IMR-90 (cell line): ENCODE measurements around the gene FLT4. TPM values are rescaled to one million over a fixed set of nuclear protein-coding genes. Genes with fewer than 3 reads are reported as not detected.

ENCODE experiments used
- ATAC-seq: fragments of 200-7000 bp; cut with Tn5 transposase; 2 replicates; pipeline ENCODE4 v1.9.1; 2020; ENCODE audit warnings: low read depth, mild to moderate bottlenecking, moderate library complexity
- BruUV-seq: library from RNA; stranded (reverse); fragments of 400-500 nt; replicated peaks from 2 replicates; lab custom pipeline; 2021; lab: Mats Ljungman, UMichigan
- CTCF ChIA-PET: fragments of 300-600 bp; formaldehyde crosslinking; extraction: SDS; loops from one replicate; lab custom pipeline; 2021; ENCODE audit warnings: antibody characterized with exemption; lab: Yijun Ruan, JAX
- POLR2A ChIA-PET: fragments of 300-600 bp; sonication (Branson Sonifier 250); formaldehyde crosslinking; loops from one replicate; lab custom pipeline; 2022; ENCODE audit warnings: antibody characterized with exemption; ENCODE audit not compliant: unreplicated experiment; lab: Charles Lee
- DNase-seq: peaks from one replicate; pipeline ENCODE4 v3.0.0; 2013
- H2AFZ ChIP-seq: replicated peaks from 2 replicates; pipeline ENCODE3; 2013; ENCODE audit warnings: low read length, mild to moderate bottlenecking; ENCODE audit not compliant: poor library complexity
- H2AK5ac ChIP-seq: 2 replicates; pipeline ENCODE4 v1.6.1; 2013; ENCODE audit warnings: low read depth, low read length, inconsistent platforms
- H2AK9ac ChIP-seq: replicated peaks from 2 replicates; pipeline ENCODE3; 2013; ENCODE audit warnings: mild to moderate bottlenecking, low read depth, low read length, moderate library complexity; ENCODE audit not compliant: poor library complexity
- H2BK120ac ChIP-seq: 2 replicates; pipeline ENCODE4 v1.6.1; 2013; ENCODE audit warnings: low read depth, low read length, inconsistent platforms
- H2BK15ac ChIP-seq: 3 replicates; pipeline ENCODE4 v1.6.1; 2013; ENCODE audit warnings: low read depth, low read length, inconsistent platforms
- H2BK20ac ChIP-seq: 2 replicates; pipeline ENCODE4 v1.6.1; 2013; ENCODE audit warnings: low read depth, mild to moderate bottlenecking, inconsistent platforms, low read length, moderate library complexity
- H2BK5ac ChIP-seq: 2 replicates; pipeline ENCODE4 v1.6.1; 2013; ENCODE audit warnings: mild to moderate bottlenecking, low read depth, low read length, inconsistent platforms; ENCODE audit not compliant: poor library complexity, severe bottlenecking
- H3K14ac ChIP-seq: replicated peaks from 2 replicates; pipeline ENCODE4 v1.6.1; 2013; ENCODE audit warnings: low read depth, low read length, inconsistent platforms
- H3K18ac ChIP-seq: 2 replicates; pipeline ENCODE4 v1.6.1; 2013; ENCODE audit warnings: low read depth, low read length, control low read depth
- H3K23ac ChIP-seq: 2 replicates; pipeline ENCODE4 v1.6.1; 2013; ENCODE audit warnings: low read depth, low read length, inconsistent platforms
- H3K27ac ChIP-seq: 2 replicates; pipeline ENCODE4 v1.5.1; 2013; ENCODE audit warnings: mild to moderate bottlenecking, control low read depth, low read length; ENCODE audit not compliant: insufficient read depth
- H3K27me3 ChIP-seq: 2 replicates; pipeline ENCODE4 v1.6.1; 2013; ENCODE audit warnings: low read length; ENCODE audit not compliant: control insufficient read depth, insufficient read depth
- H3K36me3 ChIP-seq: 2 replicates; pipeline ENCODE4 v1.6.1; 2013; ENCODE audit warnings: low read length, mixed read lengths; ENCODE audit not compliant: control insufficient read depth, insufficient read depth
- H3K4ac ChIP-seq: 2 replicates; pipeline ENCODE4 v1.6.1; 2013; ENCODE audit warnings: low read depth, low read length, inconsistent platforms
- H3K4me1 ChIP-seq: 2 replicates; pipeline ENCODE4 v1.6.1; 2013; ENCODE audit warnings: low read length, mixed read lengths; ENCODE audit not compliant: control insufficient read depth, insufficient read depth
- H3K4me2 ChIP-seq: 2 replicates; pipeline ENCODE4 v1.6.1; 2013; ENCODE audit warnings: low read depth, mild to moderate bottlenecking, control low read depth, low read length, moderate library complexity
- H3K4me3 ChIP-seq: 2 replicates; pipeline ENCODE4 v1.5.1; 2013; ENCODE audit warnings: low read depth, mild to moderate bottlenecking, control low read depth, low read length, moderate library complexity; ENCODE audit not compliant: insufficient read depth
- H3K56ac ChIP-seq: 2 replicates; pipeline ENCODE4 v1.6.1; 2013; ENCODE audit warnings: low read length, inconsistent platforms; ENCODE audit not compliant: insufficient read depth; ENCODE audit errors: extremely low read depth
- H3K79me1 ChIP-seq, 2 experiments: 2 replicates each; pipeline ENCODE4 v1.6.1; 2013; ENCODE audit warnings: low read length in 2 of 2, inconsistent platforms in 1 of 2, low read depth in 1 of 2
- H3K9ac ChIP-seq: 2 replicates; pipeline ENCODE4 v1.6.1; 2013; ENCODE audit warnings: low read depth, low read length, control low read depth
- H3K9me1 ChIP-seq: 2 replicates; pipeline ENCODE4 v1.6.1; 2013; ENCODE audit warnings: low read length, inconsistent platforms; ENCODE audit not compliant: insufficient read depth
- H3K9me3 ChIP-seq: 2 replicates; pipeline ENCODE4 v1.6.1; 2013; ENCODE audit warnings: low read length; ENCODE audit not compliant: control insufficient read depth, insufficient read depth
- H4K20me1 ChIP-seq: 2 replicates; pipeline ENCODE4 v1.6.1; 2013; ENCODE audit warnings: low read length, inconsistent platforms; ENCODE audit not compliant: insufficient read depth
- H4K5ac ChIP-seq: 2 replicates; pipeline ENCODE4 v1.6.1; 2013; ENCODE audit warnings: mild to moderate bottlenecking, low read depth, low read length, control low read depth
- H4K8ac ChIP-seq, 2 experiments: 2 replicates each; pipeline ENCODE4 v1.6.1; 2013; ENCODE audit warnings: low read depth in 2 of 2, low read length in 2 of 2, control low read depth in 1 of 2, inconsistent platforms in 1 of 2
- H4K91ac ChIP-seq: 2 replicates; pipeline ENCODE4 v1.6.1; 2013; ENCODE audit warnings: low read depth, low read length, inconsistent platforms; ENCODE audit not compliant: insufficient read depth
- CEBPB ChIP-seq: IDR thresholded peaks from 2 replicates; pipeline ENCODE4 v1.6.1; 2012; ENCODE audit warnings: low read depth, low read length, improper control_type of control experiment
- MXI1 ChIP-seq: IDR thresholded peaks from 2 replicates; pipeline ENCODE4 v1.6.1; 2012; ENCODE audit warnings: low read depth, mild to moderate bottlenecking, low read length, moderate library complexity, borderline replicate concordance
- RAD21 ChIP-seq: IDR thresholded peaks from 2 replicates; pipeline ENCODE4 v1.6.1; 2012; ENCODE audit warnings: low read length, improper control_type of control experiment
- WGBS, 2 experiments: methylation state at CpG; one replicate each; pipeline versions ENCODE4 v1.1.5 to v1.1.7; 2013; ENCODE audit warnings: missing lambda C conversion rate in 2 of 2; ENCODE audit not compliant: insufficient read length in 1 of 2; ENCODE audit errors: extremely low coverage in 2 of 2; 5-methylcytosine and 5-hydroxymethylcytosine counted together
- dilution Hi-C: fragments of 300-500 bp; cut with HindIII; formaldehyde crosslinking; loops from one replicate; pipeline ENCODE4 v1.14.3; 2018; ENCODE audit warnings: low sequenced_read_pairs; ENCODE audit not compliant: unreplicated experiment
- in situ Hi-C: fragments of 300-500 bp; cut with MboI; formaldehyde crosslinking; loops from 3 replicates; pipeline ENCODE4 v1.14.3; 2019; ENCODE audit warnings: low sequenced_read_pairs, inconsistent platforms, mixed read lengths
- intact Hi-C: fragments of 100-400 bp; cut with micrococcal nuclease; formaldehyde crosslinking; loops from 2 replicates; pipeline ENCODE4 v1.10.0; 2022
- polyA plus RNA-seq, 3 experiments: library from polyadenylated mRNA; depleted of rRNA; stranded (reverse); fragments of >200 nt; gene quantifications; 2 replicates each; pipeline ENCODE4 v1.2.3, GENCODE V29; 2012; ENCODE audit warnings: low replicate concordance in 1 of 3
- total RNA-seq: library from RNA; depleted of rRNA; stranded (reverse); fragments of >200 nt; gene quantifications from 2 replicates; pipeline ENCODE4 v1.2.3, GENCODE V29; 2012

The FLT4 gene
- total and polyA plus RNA-seq, 2 of the 4 experiments (the other 2 are of a cell fraction) = under 0.01 to 0.07 TPM

- no peaks in the 10 kb centered on the region for H3K9me3 ChIP-seq
- in situ Hi-C loops (no loop called here), dilution Hi-C loops (no loop called here), intact Hi-C loops (no loop called here)
- no peak overlapping the region for H3K4me3 ChIP-seq
- peak overlapping the region; percentile 4; the same call in 1 of the 2 replicates for H3K23ac ChIP-seq
- peaks cover 13% of the 10 kb centered on the region for H3K4me1 ChIP-seq
- H3K4ac ChIP-seq = no peak overlapping the region
- ATAC-seq (peak; percentile 81), DNase-seq (peak; percentile 87)
- H2BK5ac ChIP-seq = peak overlapping the region; percentile 71
- no peak overlapping the region for H3K9ac ChIP-seq
- peaks cover 10% of the 10 kb centered on the region for H3K36me3 ChIP-seq
- peaks cover 17 to 28% of the 10 kb centered on the region in 2 experiments for H3K79me1 ChIP-seq
- H3K9me1 ChIP-seq = peaks cover 6% of the 10 kb centered on the region; the same call in 1 of the 2 replicates
- peak overlapping the region; percentile 20; the same call in 1 of the 2 replicates for H3K18ac ChIP-seq
- no peak overlapping the region for H3K14ac ChIP-seq
- H2AK9ac ChIP-seq = no peak overlapping the region
- H4K20me1 ChIP-seq = peaks cover 19% of the 10 kb centered on the region; the same call in 1 of the 2 replicates
- CTCF ChIA-PET = no interaction called here
- no peak overlapping the region for H4K8ac ChIP-seq
- no peak overlapping the region for H2BK15ac ChIP-seq
- no peak overlapping the region for H2BK20ac ChIP-seq
- H3K27ac ChIP-seq = peak overlapping the region; percentile 32; the same call in 1 of the 2 replicates
- no CpG with 5 or more reads among the region's 7 CpGs for WGBS, 2 experiments
- TF ChIP-seq CEBPB (peak; percentile 85), MXI1 (no peak), RAD21 (no peak)
- no peaks in the 10 kb centered on the region for H3K27me3 ChIP-seq
- BruUV-seq = no TSS peak
- H2BK120ac ChIP-seq = no peak overlapping the region
- H2AFZ ChIP-seq = no peak overlapping the region
- no peak overlapping the region; the same call in 1 of the 2 replicates for H4K5ac ChIP-seq
- no peak overlapping the region for H4K91ac ChIP-seq
- peak overlapping the region; percentile 72; the same call in 1 of the 2 replicates for H3K4me2 ChIP-seq
- POLR2A ChIA-PET = no interaction called here
- H3K56ac ChIP-seq = no peak overlapping the region
- H2AK5ac ChIP-seq = no peak overlapping the region
Observed at GRCh38 chr5:180555168-180555921, 94.1 kb downstream of the FLT4 start.
